Activated CD4-positive, alpha-beta memory T cell treated with anti-CD3 and anti-CD28 coated beads, Interleukin-2, amount 10 ng/mL, durations not matched to agents 7 days and 5 days (primary cell): ENCODE measurements around the gene RGS10. TPM values are rescaled to one million over a fixed set of nuclear protein-coding genes. Genes with fewer than 3 reads are reported as not detected.
"Not testable (repeated sequence)": the region's sequence is repeated elsewhere in the genome, so short reads cannot be mapped to it uniquely, and the experiment has no call there.

Experiments
- CTCF ChIA-PET: fragments of 350-600 bp; sonication (Branson Sonifier 250); formaldehyde crosslinking; loops from one replicate; lab custom pipeline; 2021; ENCODE audit warnings: antibody characterized with exemption, inconsistent platforms; lab: Charles Lee
- POLR2A ChIA-PET: fragments of 350-600 bp; sonication (Branson Sonifier 250); formaldehyde crosslinking; loops from one replicate; lab custom pipeline; 2021; ENCODE audit warnings: antibody characterized with exemption; lab: Charles Lee
- DNase-seq: peaks from one replicate; pipeline ENCODE4 v3.0.0-alpha.2; 2020
- H3K27ac Mint-ChIP-seq: one replicate; pipeline ENCODE4 v1.8.0; 2021; ENCODE audit warnings: mild to moderate bottlenecking, mixed read lengths
- H3K27me3 Mint-ChIP-seq: one replicate; pipeline ENCODE4 v1.8.0; 2021; ENCODE audit warnings: mixed read lengths
- H3K36me3 Mint-ChIP-seq: one replicate; pipeline ENCODE4 v1.8.0; 2021; ENCODE audit warnings: low read depth, mixed read lengths
- H3K4me1 Mint-ChIP-seq: one replicate; pipeline ENCODE4 v1.8.0; 2021; ENCODE audit warnings: mixed read lengths
- H3K4me3 Mint-ChIP-seq: one replicate; pipeline ENCODE4 v1.8.0; 2021; ENCODE audit warnings: mild to moderate bottlenecking, mixed read lengths
- H3K9me3 Mint-ChIP-seq: one replicate; pipeline ENCODE4 v1.8.0; 2021; ENCODE audit warnings: mixed read lengths
- total RNA-seq, 2 experiments: library from RNA; stranded (reverse); gene quantifications; one replicate each; pipeline ENCODE4 v1.2.3, GENCODE V29; 2021

The RGS10 gene, protein sequence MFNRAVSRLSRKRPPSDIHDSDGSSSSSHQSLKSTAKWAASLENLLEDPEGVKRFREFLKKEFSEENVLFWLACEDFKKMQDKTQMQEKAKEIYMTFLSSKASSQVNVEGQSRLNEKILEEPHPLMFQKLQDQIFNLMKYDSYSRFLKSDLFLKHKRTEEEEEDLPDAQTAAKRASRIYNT
- 100 to 1,000 TPM; 137 to 140 TPM for total RNA-seq

DNA sequence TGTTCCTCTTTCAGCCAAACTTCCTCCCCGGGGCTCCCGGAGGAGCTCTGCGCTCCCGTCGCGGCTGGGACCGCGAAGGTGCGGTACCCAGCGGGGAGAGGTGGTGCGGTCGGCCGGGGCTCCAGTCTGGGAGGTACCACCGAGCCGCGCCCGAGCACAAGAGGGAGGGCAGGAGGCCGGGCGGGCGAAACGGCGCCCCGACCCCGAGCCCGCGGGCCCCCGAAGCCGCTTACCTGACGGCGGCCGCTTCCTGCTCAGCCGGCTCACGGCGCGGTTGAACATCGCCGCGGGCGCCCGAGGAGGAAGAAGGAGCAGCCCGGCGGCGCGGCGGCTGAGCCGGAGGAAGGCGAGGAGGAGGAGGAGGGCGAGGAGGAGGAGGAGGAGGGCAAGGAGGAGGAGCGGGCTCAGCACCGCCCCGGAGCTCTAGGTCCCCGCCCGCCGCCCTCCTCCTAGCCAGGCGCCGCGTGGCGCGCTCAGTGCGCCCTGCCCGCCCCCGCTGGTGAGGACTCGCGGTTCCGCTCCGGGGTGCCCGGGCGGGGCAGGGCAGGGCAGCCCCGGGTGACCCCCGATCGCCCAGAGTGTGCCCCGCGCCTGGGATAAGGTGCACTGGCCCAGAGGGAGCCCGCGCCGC is at the start of gene RGS10:
RGS10 (minus strand) TSS at position 363 of the 631 bp plus-strand sequence; CDS start at position 282, 81 bp downstream.
- H3K4me3 Mint-ChIP-seq = peak within 1 kb of the TSS; percentile 81
- ChIA-PET CTCF (interaction anchor here (0.5 to 6.3 kb wide), 34 partner anchors 9 to 465 kb away, joined by 3 to 39 read pairs (median 4); partner anchors contain the start of genes BAG3 and GRK5), POLR2A (interaction anchor here (0.6 to 4.9 kb wide), 29 partner anchors 9 to 452 kb away, joined by 3 to 43 read pairs (median 5); partner anchors contain the start of genes BAG3, GRK5 and TIAL1)
- no peaks in the 10 kb centered on the region for H3K9me3 Mint-ChIP-seq
- peaks cover 52% of the 10 kb centered on the region for H3K4me1 Mint-ChIP-seq
- DNase-seq = peak; percentile 89
- peaks cover 18% of the 10 kb centered on the region for H3K36me3 Mint-ChIP-seq
- peaks cover 18% of the 10 kb centered on the region for H3K27me3 Mint-ChIP-seq
- peak within 1 kb of the TSS; percentile 80 for H3K27ac Mint-ChIP-seq

DNA sequence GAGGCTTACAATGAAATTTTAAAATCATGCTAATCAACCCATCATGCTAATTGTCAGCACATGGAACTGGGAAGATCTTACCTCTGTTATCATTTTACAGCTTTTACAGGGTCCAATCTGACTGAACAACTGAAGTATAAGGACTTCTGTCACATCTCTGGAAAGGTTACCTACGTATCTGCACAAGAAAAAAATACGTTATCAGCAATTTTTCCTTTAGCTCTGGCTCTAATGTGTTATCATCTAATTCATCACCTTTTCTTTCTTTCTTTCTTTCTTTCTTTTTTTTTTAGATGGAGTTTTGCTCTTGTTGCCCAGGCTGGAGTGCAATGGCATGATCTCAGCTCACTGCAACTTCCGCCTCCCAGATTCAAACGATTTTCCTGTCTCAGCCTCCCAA is 45.6 kb upstream of the RGS10 start:
- H3K27me3 Mint-ChIP-seq = no peaks in the 10 kb centered on the region
- no peak for DNase-seq
- no peaks in the 10 kb centered on the region for H3K9me3 Mint-ChIP-seq
- H3K4me1 Mint-ChIP-seq = peaks cover 27% of the 10 kb centered on the region
- POLR2A ChIA-PET = no interaction called here
- CTCF ChIA-PET = interaction anchor here (0.9 kb wide), 1 partner anchor 382 kb away, joined by 3 read pairs; no protein-coding TSS in a partner anchor
- no peak overlapping the region for H3K4me3 Mint-ChIP-seq
- no peak overlapping the region for H3K27ac Mint-ChIP-seq
- peaks cover 29% of the 10 kb centered on the region for H3K36me3 Mint-ChIP-seq

DNA sequence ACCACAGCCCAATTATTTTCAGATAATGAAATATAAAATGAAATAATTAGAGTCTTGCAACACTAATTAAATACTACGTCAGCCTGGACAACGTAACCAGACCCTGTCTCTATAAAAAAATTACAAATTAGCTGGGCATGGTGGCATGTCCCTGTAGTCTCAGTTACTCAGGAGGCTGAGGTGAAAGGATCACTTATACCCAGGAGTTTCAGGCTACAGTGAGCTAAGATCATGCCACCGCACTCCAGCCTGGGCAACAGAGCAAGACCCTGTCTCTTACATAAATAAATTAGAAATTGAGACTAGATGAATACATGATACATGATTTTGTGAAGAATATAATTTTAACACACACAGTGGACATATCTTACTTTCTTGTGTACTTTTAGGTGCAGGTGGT is 35.8 kb upstream of the RGS10 start:
- DNase-seq = no peak
- no peaks in the 10 kb centered on the region for H3K9me3 Mint-ChIP-seq
- H3K4me3 Mint-ChIP-seq = no peak overlapping the region
- no peak overlapping the region for H3K27ac Mint-ChIP-seq
- no peaks in the 10 kb centered on the region for H3K27me3 Mint-ChIP-seq
- ChIA-PET POLR2A (interaction anchor here (1.0 kb wide), 1 partner anchor 10 kb away, joined by 3 read pairs; no protein-coding TSS in a partner anchor), CTCF (no interaction called here)
- H3K36me3 Mint-ChIP-seq = peaks cover 64% of the 10 kb centered on the region
- peaks cover 27% of the 10 kb centered on the region for H3K4me1 Mint-ChIP-seq

DNA sequence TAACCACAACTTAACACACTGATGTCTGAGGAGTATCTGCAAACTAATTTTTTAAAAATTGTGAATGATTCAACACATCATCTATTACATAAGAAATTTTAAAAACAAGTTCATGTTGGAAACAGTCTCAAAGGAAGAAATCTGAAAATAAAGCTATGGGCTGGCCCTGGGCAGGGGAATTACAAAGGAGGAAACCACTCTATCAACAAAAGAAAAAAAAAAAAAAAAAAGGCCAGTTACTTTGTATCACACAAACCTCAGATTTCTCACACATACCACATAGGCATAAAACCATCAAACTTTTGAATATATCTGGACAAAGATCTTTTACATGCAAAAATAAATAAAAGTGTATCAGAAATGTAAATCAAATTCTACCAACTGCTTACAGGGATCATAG is 33.5 kb upstream of the RGS10 start:
- POLR2A ChIA-PET = interaction anchor here (0.9 to 1.4 kb wide), 3 partner anchors 18 to 34 kb away, joined by 3 to 7 read pairs (median 4); partner anchors contain the start of gene RGS10
- no peaks in the 10 kb centered on the region for H3K27me3 Mint-ChIP-seq
- H3K27ac Mint-ChIP-seq = peak overlapping the region; percentile 70
- peaks cover 24% of the 10 kb centered on the region for H3K4me1 Mint-ChIP-seq
- CTCF ChIA-PET = interaction anchor here (1.1 to 2.3 kb wide), 2 partner anchors 26 to 77 kb away, joined by 3 to 8 read pairs; no protein-coding TSS in a partner anchor
- H3K4me3 Mint-ChIP-seq = no peak overlapping the region
- H3K9me3 Mint-ChIP-seq = no peaks in the 10 kb centered on the region
- H3K36me3 Mint-ChIP-seq = peaks cover 55% of the 10 kb centered on the region
- no peak for DNase-seq

DNA sequence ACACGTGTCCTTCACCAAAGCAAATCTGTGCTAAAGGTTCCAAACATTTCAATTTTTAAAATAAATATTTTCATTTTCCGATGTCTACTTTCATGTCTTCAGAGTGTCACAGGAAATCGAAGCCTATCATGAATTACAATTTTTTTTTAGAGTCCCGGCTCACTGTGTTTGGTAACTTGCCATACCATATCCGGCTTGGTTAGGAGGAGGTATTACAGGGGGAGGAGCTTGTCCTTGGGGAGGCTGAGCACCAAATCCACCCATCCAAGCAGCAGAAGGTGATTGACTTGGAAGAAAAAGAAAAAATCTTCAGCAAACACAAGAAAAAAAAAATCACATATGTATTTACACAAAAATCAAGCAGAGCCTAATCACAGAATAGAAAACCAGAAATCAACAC is 33.0 kb upstream of the RGS10 start:
- ChIA-PET POLR2A (interaction anchor here (0.9 to 1.4 kb wide), 3 partner anchors 18 to 33 kb away, joined by 3 to 7 read pairs (median 4); partner anchors contain the start of gene RGS10), CTCF (interaction anchor here (1.1 to 2.3 kb wide), 2 partner anchors 26 to 77 kb away, joined by 3 to 8 read pairs; no protein-coding TSS in a partner anchor)
- Mint-ChIP-seq H3K27me3 (no peaks in the 10 kb centered on the region), H3K9me3 (no peaks in the 10 kb centered on the region), H3K27ac (peak overlapping the region; percentile 70), H3K4me1 (peaks cover 24% of the 10 kb centered on the region), H3K36me3 (peaks cover 55% of the 10 kb centered on the region), H3K4me3 (no peak overlapping the region)
- peak; percentile 33 for DNase-seq

DNA sequence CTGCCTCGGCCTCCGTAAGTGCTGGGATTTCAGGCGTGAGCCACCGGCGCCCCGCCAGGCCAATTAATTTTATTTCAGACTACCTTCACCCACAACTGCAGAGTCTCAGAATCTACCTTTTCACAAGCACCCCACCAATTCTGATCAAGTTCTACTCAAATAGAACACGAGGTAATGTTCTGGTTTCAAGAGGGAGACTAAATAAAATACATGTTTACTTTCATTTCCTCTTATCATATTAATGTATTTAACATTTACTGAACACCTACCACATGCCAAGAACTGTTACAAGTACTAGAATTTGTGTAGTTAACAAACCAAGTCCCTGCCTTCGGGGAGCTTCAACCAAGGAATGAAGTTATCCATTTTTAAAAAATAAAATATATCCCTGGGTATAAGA is 25.5 kb upstream of the RGS10 start:
- Mint-ChIP-seq H3K4me3 (no peak overlapping the region), H3K4me1 (no peaks in the 10 kb centered on the region), H3K9me3 (no peaks in the 10 kb centered on the region), H3K36me3 (peaks cover 3% of the 10 kb centered on the region), H3K27me3 (no peaks in the 10 kb centered on the region), H3K27ac (no peak overlapping the region)
- ChIA-PET POLR2A (interaction anchor here (0.8 kb wide), 1 partner anchor 11 kb away, joined by 3 read pairs; no protein-coding TSS in a partner anchor), CTCF (no interaction called here)
- DNase-seq = no peak

DNA sequence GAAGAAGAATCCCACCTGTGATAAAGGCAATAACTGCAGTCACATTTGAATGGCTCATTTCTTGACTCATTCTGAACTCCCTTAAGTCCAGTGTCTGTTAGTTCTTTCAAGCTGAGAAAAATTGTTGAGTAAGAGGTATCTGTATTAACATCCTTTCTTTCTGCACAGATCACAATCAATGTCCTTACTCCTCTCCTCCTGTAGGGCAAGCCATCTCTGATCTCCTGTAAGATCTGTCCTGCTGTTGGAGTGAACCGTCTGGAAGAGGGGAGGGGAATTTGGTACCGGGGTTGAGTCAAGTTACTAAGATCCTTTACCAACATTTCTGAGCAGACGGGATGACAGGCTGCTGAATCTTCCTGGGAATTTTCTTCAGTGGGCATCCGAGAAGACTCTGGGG is 19.6 kb upstream of the RGS10 start:
- Mint-ChIP-seq H3K4me1 (no peaks in the 10 kb centered on the region), H3K36me3 (no peaks in the 10 kb centered on the region), H3K27ac (no peak overlapping the region), H3K9me3 (no peaks in the 10 kb centered on the region), H3K27me3 (no peaks in the 10 kb centered on the region), H3K4me3 (no peak overlapping the region)
- ChIA-PET CTCF (no interaction called here), POLR2A (no interaction called here)
- DNase-seq = no peak

DNA sequence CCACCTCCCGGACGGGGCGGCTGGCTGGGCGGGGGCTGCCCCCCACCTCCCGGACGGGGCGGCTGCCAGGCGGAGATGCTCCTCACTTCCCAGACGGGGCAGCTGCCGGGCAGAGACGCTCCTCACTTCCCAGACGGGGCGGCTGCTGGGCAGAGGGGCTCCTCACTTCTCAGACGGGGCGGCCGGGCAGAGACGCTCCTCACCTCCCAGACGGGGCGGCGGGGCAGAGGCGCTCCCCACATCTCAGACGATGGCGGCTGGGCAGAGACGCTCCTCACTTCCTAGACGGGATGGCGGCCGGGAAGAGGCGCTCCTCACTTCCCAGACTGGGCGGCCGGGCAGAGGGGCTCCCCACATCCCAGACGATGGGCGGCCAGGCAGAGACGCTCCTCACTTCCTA is 17.0 kb upstream of the RGS10 start:
- CTCF ChIA-PET, POLR2A ChIA-PET, H3K27me3 Mint-ChIP-seq, H3K27ac Mint-ChIP-seq, DNase-seq, H3K4me3 Mint-ChIP-seq, H3K9me3 Mint-ChIP-seq, H3K4me1 Mint-ChIP-seq, H3K36me3 Mint-ChIP-seq: not testable (repeated sequence)

DNA sequence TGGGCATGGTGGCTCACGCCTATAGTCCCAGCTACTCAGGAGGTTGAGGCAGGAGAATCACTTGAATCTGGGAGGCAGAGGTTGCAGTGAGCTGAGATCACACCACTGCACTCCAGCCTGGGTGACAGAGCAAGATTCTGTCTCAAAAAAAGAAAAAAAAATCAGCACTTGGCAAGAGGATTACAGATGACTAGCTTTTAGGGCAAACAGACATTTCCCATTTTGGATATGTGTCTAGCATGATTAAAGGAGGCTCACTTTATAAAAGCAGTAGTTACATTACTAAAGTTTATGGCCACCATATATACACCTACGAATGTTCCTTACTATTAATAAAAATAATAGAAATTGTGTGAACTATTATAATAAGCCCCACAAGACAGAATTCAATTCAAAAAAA is 13.6 kb upstream of the RGS10 start:
- not testable (repeated sequence) for H3K27ac Mint-ChIP-seq, H3K4me3 Mint-ChIP-seq, H3K4me1 Mint-ChIP-seq, H3K9me3 Mint-ChIP-seq, DNase-seq, H3K36me3 Mint-ChIP-seq
- CTCF ChIA-PET = interaction anchor here (0.8 kb wide), 1 partner anchor 113 kb away, joined by 3 read pairs; no protein-coding TSS in a partner anchor
- POLR2A ChIA-PET = interaction anchor here (0.6 to 2.2 kb wide), 2 partner anchors 13 to 713 kb away, joined by 3 to 5 read pairs; partner anchors contain the start of gene RGS10
- H3K27me3 Mint-ChIP-seq = peaks cover 14% of the 10 kb centered on the region

DNA sequence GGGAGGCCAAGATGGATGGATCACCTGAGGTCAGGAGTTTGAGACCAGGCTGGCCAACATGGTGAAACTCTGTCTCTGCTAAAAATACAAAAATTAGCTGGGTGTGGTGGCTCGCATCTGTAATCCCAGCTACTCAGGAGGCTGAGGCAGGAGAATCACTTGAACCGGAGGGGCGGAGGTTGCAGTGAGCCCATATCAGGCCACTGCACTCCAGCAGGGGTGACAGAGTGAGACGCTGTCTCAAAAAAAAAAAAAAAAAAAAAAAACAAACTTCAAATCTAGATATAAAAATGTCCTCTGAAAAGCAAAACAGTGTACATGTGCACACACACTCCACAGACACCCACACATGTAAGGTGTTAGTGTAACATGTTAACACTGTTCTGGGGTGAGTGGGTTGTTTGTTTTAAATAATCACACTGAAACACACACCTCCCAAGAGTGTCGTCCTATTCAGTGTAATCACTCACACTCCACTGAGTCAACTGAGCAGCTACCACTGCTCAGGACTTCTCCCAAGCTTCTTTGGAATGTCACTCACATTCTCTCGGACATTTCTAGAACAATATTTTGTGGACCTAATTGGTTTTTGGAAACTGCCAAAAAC is 12.8 kb upstream of the RGS10 start:
- Mint-ChIP-seq H3K4me3 (no peak overlapping the region), H3K27me3 (peaks cover 18% of the 10 kb centered on the region), H3K9me3 (no peaks in the 10 kb centered on the region), H3K4me1 (no peaks in the 10 kb centered on the region), H3K27ac (no peak overlapping the region), H3K36me3 (no peaks in the 10 kb centered on the region)
- DNase-seq = no peak
- ChIA-PET POLR2A (interaction anchor here (0.6 kb wide), 1 partner anchor 81 kb away, joined by 3 read pairs; no protein-coding TSS in a partner anchor), CTCF (interaction anchor here (0.7 to 0.8 kb wide), 3 partner anchors 26 to 112 kb away, joined by 3 to 4 read pairs (median 3); no protein-coding TSS in a partner anchor)

DNA sequence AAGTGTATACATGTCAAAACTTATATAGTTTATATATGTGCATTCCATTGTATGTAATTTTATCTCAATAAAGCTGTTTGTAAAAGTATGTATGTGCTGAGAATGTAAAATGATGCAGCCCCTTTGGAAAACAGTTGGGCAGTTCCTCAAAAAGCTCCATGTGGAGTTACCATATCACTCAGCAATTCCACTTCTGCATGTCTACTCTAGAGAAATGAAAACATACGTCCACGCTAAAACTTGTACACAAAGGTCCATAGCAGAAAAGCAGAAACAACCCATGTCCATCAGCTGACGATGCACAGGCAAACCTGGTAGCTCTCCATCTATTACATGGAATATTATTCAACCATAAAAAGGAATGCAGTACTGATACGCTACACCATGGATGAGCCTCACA is 8.3 kb upstream of the RGS10 start:
- Mint-ChIP-seq H3K4me3 (no peak overlapping the region), H3K4me1 (peaks cover 2% of the 10 kb centered on the region), H3K27ac (no peak overlapping the region), H3K9me3 (no peaks in the 10 kb centered on the region), H3K36me3 (no peaks in the 10 kb centered on the region), H3K27me3 (peaks cover 47% of the 10 kb centered on the region)
- ChIA-PET CTCF (interaction anchor here (0.6 kb wide), 1 partner anchor 982 kb away, joined by 4 read pairs; no protein-coding TSS in a partner anchor), POLR2A (no interaction called here)
- DNase-seq = no peak

DNA sequence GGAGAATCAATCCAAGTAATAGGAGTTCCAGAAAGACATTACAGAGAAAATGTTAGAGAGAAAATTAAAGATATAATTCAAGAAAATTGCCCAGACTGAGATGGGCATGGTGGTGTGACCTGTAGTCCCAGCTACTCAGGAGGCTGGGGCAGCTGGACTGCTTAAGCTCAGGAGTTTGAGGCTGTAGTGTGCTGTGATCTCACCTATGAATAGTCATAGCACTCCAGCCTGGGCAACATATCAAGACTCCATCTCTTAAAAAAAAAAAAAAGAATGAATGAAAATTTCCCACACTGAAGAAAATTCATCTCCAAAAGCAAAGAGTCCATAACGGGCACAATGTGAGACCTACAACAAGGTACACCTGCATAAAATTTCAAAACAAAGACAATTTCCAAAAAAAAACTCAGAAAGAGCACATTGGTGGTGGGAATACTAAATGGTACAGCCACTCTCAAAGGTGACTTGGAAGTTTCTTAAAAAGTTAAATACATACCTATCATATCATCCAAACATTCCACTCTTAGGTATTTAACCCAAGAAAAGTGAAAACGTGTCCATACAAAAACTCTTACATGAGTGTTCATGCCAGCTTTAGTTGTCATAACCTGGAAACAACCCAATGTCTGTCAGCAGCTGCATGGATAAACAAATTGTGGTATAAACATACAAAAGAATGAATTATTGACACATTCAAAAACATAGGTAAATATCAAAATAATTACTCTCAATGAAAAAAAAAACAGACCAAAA is 6.9 kb upstream of the RGS10 start:
- DNase-seq = no peak
- no peaks in the 10 kb centered on the region for H3K36me3 Mint-ChIP-seq
- peaks cover 6% of the 10 kb centered on the region for H3K4me1 Mint-ChIP-seq
- no peaks in the 10 kb centered on the region for H3K9me3 Mint-ChIP-seq
- CTCF ChIA-PET = interaction anchor here (0.6 to 1.1 kb wide), 3 partner anchors 43 to 198 kb away, joined by 4 read pairs; no protein-coding TSS in a partner anchor
- POLR2A ChIA-PET = interaction anchor here (0.7 kb wide), 1 partner anchor 48 kb away, joined by 3 read pairs; no protein-coding TSS in a partner anchor
- no peak overlapping the region for H3K4me3 Mint-ChIP-seq
- H3K27ac Mint-ChIP-seq = no peak overlapping the region
- peaks cover 50% of the 10 kb centered on the region for H3K27me3 Mint-ChIP-seq
